Cardiac fibroblast (primary cell): ENCODE results near the gene KDM5B.

ENCODE experiments used
- DNase-seq, 2 donors: peaks; one replicate each; pipeline versions ENCODE4 v3.0.0 to v3.0.0-alpha.2; 2010; ENCODE audit warnings: low read depth in 2 of 2
- H3K4me3 ChIP-seq, 2 donors: replicated peaks in 1 of 2; 1 replicate in 1 of 2; 2 replicates in 1 of 2; pipeline ENCODE4 v1.5.1; 2011; ENCODE audit warnings: low read depth in 2 of 2, low read length in 2 of 2, mild to moderate bottlenecking in 2 of 2, moderate library complexity in 1 of 2
- TF ChIP-seq, protein P1 (sequence below): IDR thresholded peaks from one replicate; pipeline ENCODE4 v1.5.1; 2011; ENCODE audit warnings: low read depth, mild to moderate bottlenecking, low read length, inconsistent platforms

The KDM5B gene

DNA sequence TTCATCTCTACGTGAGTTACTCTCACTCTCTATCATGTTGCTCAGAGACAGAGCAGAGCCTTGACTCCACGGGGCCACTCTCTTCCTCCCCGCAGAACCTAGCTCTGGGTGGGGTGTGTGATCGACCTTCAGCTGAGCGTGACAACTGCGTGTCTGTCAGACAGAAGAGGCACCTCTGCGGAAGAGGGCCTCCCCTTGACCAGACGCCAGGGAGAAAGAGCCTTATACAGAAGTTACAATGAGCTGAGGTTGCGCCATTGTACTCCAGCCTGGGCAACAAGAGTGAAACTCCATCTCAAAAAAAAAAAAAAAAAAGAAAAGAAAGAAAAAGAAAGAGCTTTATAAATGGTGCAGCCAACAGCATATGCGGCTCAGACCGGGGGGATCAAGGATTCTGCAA is 120.9 kb downstream of the KDM5B start:
- no peak overlapping the region for H3K4me3 ChIP-seq
- TF ChIP-seq, protein P1, sequence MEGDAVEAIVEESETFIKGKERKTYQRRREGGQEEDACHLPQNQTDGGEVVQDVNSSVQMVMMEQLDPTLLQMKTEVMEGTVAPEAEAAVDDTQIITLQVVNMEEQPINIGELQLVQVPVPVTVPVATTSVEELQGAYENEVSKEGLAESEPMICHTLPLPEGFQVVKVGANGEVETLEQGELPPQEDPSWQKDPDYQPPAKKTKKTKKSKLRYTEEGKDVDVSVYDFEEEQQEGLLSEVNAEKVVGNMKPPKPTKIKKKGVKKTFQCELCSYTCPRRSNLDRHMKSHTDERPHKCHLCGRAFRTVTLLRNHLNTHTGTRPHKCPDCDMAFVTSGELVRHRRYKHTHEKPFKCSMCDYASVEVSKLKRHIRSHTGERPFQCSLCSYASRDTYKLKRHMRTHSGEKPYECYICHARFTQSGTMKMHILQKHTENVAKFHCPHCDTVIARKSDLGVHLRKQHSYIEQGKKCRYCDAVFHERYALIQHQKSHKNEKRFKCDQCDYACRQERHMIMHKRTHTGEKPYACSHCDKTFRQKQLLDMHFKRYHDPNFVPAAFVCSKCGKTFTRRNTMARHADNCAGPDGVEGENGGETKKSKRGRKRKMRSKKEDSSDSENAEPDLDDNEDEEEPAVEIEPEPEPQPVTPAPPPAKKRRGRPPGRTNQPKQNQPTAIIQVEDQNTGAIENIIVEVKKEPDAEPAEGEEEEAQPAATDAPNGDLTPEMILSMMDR: no peak
- no peak for DNase-seq

DNA sequence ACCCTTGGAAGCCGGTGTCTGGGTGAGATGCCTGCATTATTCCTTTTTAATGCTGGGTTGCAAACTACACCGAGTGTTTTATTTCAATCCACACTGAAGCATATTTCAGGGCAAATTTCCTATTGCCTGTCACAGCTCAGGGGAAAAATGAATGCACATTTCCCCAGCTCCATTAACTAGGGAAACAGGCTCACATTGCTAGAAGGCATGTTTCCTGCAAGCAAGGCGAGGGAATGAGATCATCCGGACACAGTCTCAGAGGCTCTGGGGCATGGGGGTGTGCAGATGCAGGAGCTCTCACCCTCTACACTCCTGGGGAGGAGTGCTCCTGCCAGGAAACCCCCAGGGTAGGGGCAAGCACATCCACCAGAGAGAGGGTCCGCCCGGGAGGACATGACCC is 122.6 kb downstream of the KDM5B start:
- TF ChIP-seq, protein P1: no peak
- DNase-seq: no peak
- no peak overlapping the region for H3K4me3 ChIP-seq

DNA sequence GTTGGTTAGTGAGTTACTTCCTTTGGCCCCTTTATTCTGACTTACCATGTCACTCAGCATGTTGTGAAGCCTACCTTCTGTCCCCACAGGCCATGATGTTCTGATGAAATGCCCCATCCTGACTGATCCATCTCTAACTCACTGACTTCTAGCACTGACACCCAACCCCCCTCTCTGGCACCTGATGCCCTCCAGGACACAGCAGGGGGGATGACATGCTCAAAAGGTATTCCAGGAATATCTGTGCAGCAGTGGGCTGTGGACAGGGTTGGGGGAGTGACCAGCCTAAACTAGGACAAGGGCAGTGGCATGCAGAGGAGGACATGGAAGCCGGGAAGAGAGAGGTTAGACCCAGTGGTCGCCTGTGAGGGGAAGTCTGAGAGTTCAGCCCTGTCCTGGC is 123.5 kb downstream of the KDM5B start:
- DNase-seq: no peak
- TF ChIP-seq, protein P1: no peak
- H3K4me3 ChIP-seq: no peak overlapping the region

DNA sequence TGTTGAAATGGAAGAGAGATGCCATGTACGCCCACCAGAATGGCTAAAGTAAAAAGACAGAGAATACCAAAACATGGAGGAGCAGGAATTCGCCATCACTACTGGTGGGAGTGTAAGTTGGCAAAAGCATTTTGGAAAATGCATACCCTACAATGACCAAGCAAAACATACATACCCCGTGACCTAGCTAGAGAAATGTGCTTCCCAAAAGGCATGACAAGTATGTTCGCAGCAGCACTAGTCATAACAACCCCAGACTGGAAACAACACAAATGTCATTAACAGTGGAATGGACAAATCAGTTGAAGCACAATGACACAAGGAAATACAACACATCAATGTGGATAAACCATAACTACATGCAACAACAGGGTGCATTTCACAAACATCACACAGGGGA is 125.2 kb downstream of the KDM5B start:
- H3K4me3 ChIP-seq: no peak overlapping the region
- DNase-seq: no peak
- TF ChIP-seq, protein P1: no peak

DNA sequence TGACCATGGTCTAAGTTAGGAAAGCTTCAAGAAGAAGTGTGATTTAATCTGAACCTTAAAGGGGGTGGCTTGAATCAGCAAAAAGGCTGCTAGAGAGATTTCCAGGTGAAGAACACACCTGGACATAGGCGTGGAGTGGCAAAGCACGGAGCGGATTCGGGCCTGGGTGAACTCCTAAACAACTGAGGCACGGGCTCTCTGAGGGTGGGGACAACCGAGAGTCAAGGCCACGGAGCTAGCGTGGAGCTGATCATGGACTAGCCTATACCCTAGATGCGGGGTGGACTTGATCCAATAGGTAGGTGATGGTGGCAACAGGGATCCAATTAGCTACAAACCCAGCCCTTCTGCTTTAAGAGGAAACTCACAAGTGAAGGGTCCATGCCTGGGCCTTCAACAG is 125.7 kb downstream of the KDM5B start:
- H3K4me3 ChIP-seq: no peak overlapping the region
- TF ChIP-seq, protein P1: no peak
- DNase-seq: no peak

DNA sequence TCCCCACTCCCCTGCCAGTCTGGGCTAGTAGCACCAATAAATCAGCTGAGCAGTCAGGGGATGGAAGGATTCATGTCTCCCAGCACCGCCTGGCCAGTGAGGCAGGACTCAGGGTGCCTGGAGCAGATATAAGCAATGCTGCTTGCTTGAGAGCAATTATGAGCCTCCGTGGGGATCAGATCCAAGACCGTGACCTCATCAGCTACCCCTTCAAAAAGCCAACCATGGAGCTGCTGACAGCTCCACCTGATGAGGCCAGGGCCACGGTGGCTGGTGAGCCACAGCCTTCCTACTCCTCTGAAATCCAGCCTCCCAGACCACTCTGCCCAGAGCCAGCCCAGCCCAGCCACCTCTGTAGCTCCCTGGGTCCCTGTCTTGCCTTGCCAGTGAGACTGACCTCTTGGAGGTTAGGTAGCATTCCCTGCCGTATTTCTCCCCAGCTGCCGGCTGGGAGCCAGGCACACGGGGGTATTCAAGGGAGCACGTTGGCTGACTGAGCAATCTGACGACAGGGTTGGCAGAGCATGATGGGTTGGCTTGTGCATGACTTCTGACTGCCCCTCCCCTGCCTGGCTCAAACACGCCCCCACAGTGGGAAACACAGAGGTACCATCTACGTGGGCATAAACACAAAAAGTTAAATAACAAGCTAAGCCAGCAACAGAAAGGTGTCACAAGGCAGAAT is 126.3 kb downstream of the KDM5B start:
- DNase-seq: no peak
- TF ChIP-seq, protein P1: no peak
- no peak overlapping the region for H3K4me3 ChIP-seq

DNA sequence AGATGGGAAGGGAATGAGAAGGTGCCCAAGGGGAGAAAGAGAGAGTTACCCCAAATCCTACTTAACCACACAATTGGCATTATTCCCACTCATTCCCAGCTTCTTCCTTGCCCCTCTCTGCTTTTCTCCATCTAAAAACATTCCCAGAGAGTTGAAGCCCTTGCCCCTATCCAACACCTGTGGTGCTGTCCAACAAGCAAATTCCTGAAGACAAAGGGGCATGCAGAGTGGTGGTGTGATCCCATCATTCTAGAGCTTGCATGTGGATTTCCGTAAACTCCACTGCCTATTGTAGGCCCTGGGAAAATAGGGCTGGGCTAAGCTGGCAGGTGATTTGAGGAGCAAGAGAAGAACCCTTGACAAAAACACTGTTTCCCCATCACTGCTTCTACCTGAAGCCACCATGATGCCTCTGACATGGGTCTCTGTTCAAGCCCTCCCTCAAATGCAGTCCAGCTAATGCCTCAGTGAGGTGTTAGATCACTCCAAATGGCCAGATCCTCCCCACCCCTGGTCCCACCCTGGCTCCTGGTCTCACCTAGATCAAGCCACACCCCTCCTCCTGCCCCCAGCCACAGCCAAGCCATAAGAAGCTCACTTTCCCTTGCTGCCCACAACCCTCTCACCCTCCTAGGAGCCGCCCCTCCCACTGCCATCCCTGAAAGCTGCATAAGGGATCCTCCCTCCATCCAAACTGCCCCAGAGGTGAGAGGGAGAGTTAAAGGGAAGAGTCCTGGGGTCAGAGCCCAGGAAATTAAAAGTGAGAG is 127.5 kb downstream of the KDM5B start:
- DNase-seq: no peak

More for the DNA sequence above, 127.5 kb downstream of the KDM5B start:
- TF ChIP-seq, protein P1: no peak
- H3K4me3 ChIP-seq: no peak overlapping the region
